GM13976 (cell line): ENCODE data around the gene SERTAD4.
"Not testable (repeated sequence)": the region's sequence is repeated elsewhere in the genome, so short reads cannot be mapped to it uniquely, and the experiment has no call there.

Experiments used
- DNase-seq: peaks from one replicate; pipeline ENCODE4 v3.0.0; 2012; ENCODE audit warnings: low spot score
- CTCF ChIP-seq: IDR thresholded peaks from 2 replicates; pipeline ENCODE4 v1.5.1; 2012; ENCODE audit warnings: borderline replicate concordance, mild to moderate bottlenecking; ENCODE audit not compliant: insufficient read depth; ENCODE audit errors: extremely low read depth, missing control alignments, control extremely low read depth
- in situ Hi-C: fragments of 300-500 bp; cut with MboI; formaldehyde crosslinking; loops from one replicate; pipeline ENCODE4 v1.12.0; 2022; ENCODE audit warnings: low sequenced_read_pairs, mixed read lengths, inconsistent platforms; ENCODE audit not compliant: unreplicated experiment

SERTAD4 gene

GRCh38 chr1:210264496-210265380 lies 32.1 kb downstream of the SERTAD4 start:
- in situ Hi-C loops = no loop called here
- no peak for DNase-seq
- TF ChIP-seq CTCF = no peak

- DNase-seq, in situ Hi-C loops: not testable (repeated sequence)
These were observed 32.9 kb downstream of the SERTAD4 start for GRCh38 chr1:210265392-210265955.

- DNase-seq = no peak
- TF ChIP-seq CTCF = no peak
- in situ Hi-C loops = no loop called here
These were observed 37.4 kb downstream of the SERTAD4 start for GRCh38 chr1:210269981-210270380.

GRCh38 chr1:210272666-210273065 lies 40.1 kb downstream of the SERTAD4 start:
- no peak for DNase-seq
- no peak for TF ChIP-seq CTCF
- in situ Hi-C loops = no loop called here

- in situ Hi-C loops = no loop called here
- TF ChIP-seq CTCF = no peak
- DNase-seq = no peak
These were observed 47.6 kb downstream of the SERTAD4 start for GRCh38 chr1:210280221-210280620.

GRCh38 chr1:210288116-210288515 lies 55.5 kb downstream of the SERTAD4 start:
- in situ Hi-C loops = no loop called here
- TF ChIP-seq CTCF = no peak
- DNase-seq = no peak

GRCh38 chr1:210289248-210289647 lies 56.7 kb downstream of the SERTAD4 start:
- no peak for TF ChIP-seq CTCF
- DNase-seq = no peak
- in situ Hi-C loops = no loop called here
